Esophagus (tissue), 2 donors: ENCODE data around the gene CIZ1. TPM values are rescaled to one million over a fixed set of nuclear protein-coding genes. Genes with fewer than 3 reads are reported as not detected.

Experiments used
- H3K27ac ChIP-seq, 2 donors: one replicate each; pipeline ENCODE4 v1.5.1; 2013; ENCODE audit warnings: low read depth in 2 of 2, mild to moderate bottlenecking in 2 of 2, inconsistent platforms in 1 of 2, low read length in 1 of 2, moderate library complexity in 1 of 2
- H3K27me3 ChIP-seq, 2 donors: one replicate each; pipeline ENCODE4 v1.6.1; 2013; ENCODE audit warnings: low read length in 2 of 2, control low read depth in 1 of 2, mild to moderate bottlenecking in 1 of 2; ENCODE audit not compliant: insufficient read depth in 2 of 2, control insufficient read depth in 1 of 2
- H3K36me3 ChIP-seq, 2 donors: one replicate each; pipeline ENCODE4 v1.6.1; 2013; ENCODE audit warnings: low read length in 1 of 2; ENCODE audit not compliant: control insufficient read depth in 2 of 2, insufficient read depth in 2 of 2
- H3K4me1 ChIP-seq, 2 donors: one replicate each; pipeline ENCODE4 v1.6.1; 2013; ENCODE audit warnings: low read length in 1 of 2; ENCODE audit not compliant: control insufficient read depth in 2 of 2, insufficient read depth in 2 of 2
- H3K4me3 ChIP-seq, 2 donors: one replicate each; pipeline ENCODE4 v1.5.1; 2013; ENCODE audit warnings: low read length in 2 of 2, mild to moderate bottlenecking in 2 of 2, low read depth in 1 of 2, moderate library complexity in 1 of 2
- H3K9me3 ChIP-seq, 2 donors: one replicate each; pipeline ENCODE4 v1.6.1; 2013; ENCODE audit warnings: mild to moderate bottlenecking in 2 of 2, low read depth in 1 of 2, low read length in 1 of 2, moderate library complexity in 1 of 2; ENCODE audit not compliant: control insufficient read depth in 2 of 2, insufficient read depth in 1 of 2
- WGBS, 2 donors: extraction: QIAGEN DNeasy Blood & Tissue Kit; methylation state at CpG; one replicate each; pipeline ENCODE4 v1.1.7; 2013; 5-methylcytosine and 5-hydroxymethylcytosine counted together
- polyA plus RNA-seq, 2 donors: library from polyadenylated mRNA; stranded (reverse); fragments of 200-250 nt; gene quantifications; one replicate each; pipeline ENCODE4 v1.2.3, GENCODE V29; 2013
- donor health status: healthy with polysubstance abuse.
- donor health status: Bipolar disorder and iron deficiency.

The CIZ1 gene
- polyA plus RNA-seq, 2 donors: 39.8 to 39.9 TPM

DNA sequence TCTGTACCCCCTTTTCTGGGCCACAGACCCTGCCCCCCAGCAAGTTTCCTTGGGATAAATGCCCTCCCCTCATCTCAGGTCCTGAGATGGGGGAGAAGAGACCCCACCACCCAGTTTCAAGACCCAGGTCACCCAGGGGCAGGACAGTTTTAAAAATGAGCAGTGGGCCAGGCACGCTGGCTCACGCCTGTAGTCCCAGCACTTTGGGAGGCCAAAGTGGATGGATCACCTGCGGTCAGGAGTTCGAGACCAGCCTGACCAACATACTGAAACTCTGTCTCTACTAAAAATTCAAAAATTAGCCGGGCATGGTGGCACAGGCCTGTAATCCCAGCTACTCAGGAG lies 69.9 kb downstream of the CIZ1 start:
- H3K27me3 ChIP-seq: no peaks in the 10 kb centered on the region
- H3K36me3 ChIP-seq: peaks cover 6 to 39% of the 10 kb centered on the region in 2 donors
- no peaks in the 10 kb centered on the region for H3K9me3 ChIP-seq
- H3K4me3 ChIP-seq: no peak overlapping the region
- 94 to 96% methylated on average over 5 of the region's 5 CpGs for WGBS, 2 donors
- H3K4me1 ChIP-seq: peaks cover 0 to 8% of the 10 kb centered on the region in 2 donors
- H3K27ac ChIP-seq: no peak overlapping the region

DNA sequence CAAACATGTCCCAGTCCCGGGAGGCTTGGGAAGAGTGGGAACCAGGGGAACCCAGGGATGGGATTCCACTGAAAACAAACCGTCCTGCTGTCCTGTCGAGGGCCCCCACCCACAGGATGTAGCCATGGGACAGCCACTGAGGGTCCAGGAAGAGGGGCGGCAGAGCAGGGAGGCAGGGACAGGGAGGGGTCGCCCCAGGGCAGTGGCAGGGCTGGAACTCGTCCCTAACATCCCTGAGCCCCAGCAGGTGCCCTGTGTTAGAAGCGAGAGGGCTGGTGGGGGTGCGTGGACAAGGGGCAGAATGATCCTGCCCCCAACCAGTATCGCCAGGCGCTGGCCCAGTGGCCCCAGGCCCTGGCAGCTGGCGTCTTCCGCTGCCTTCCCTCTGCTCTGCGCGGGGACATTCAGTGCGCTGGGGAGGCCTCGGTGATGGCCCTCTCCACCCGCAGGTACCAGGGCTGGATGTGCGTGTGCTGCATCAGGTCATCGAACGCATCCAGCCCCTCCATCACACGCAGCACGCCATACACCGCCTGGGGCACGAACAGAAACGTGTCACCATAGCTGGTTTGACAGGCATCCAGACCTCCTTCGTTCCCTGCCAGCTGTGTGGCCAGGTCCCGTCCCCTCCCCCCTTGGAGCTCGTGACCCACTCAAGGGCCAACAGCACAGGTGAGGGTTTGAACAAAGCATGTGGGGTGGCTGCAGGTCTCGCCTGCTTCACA lies 70.5 kb downstream of the CIZ1 start:
- no peaks in the 10 kb centered on the region for H3K9me3 ChIP-seq
- WGBS, 2 donors: 77 to 82% methylated on average over 29 of the region's 29 CpGs
- H3K4me3 ChIP-seq: no peak overlapping the region
- peaks cover 6 to 39% of the 10 kb centered on the region in 2 donors for H3K36me3 ChIP-seq
- peaks cover 0 to 5% of the 10 kb centered on the region in 2 donors for H3K4me1 ChIP-seq
- no peaks in the 10 kb centered on the region for H3K27me3 ChIP-seq
- H3K27ac ChIP-seq: no peak overlapping the region

DNA sequence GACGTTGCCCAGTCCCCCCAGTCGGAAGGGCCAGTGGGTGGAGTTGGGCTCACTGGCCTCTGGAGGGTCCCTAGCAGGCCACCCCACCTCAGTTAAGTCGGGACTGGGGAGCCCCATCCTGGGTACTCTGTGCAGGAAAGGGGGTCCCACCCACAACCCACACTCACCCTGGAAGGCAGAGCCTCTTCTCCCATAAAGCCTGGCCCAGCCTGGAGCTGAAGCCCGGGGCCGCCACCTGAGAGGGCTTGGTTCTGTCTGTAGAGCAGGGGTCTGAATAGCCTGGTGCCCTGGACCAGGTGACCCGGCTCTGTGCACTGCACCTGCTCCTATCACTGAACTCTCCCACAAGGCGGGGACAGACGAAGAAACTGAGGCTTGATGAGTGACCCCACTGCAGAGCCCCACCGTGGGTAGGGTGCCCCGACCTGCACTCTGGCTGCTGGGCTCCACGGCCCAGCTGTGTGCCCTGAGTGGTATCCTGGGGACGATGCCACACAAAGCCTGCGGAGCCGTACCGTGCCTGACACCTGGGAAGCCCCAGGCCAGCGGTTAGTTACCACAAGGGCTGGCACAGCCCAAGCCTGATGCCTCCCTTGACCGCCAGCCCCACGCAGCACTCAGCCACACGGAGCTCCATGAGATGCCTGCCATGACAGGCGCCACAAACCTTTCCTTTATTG lies 71.2 kb downstream of the CIZ1 start:
- Histone ChIP-seq H3K27ac (no peak overlapping the region), H3K4me1 (peaks cover 0 to 2% of the 10 kb centered on the region in 2 donors), H3K4me3 (no peak overlapping the region), H3K36me3 (peaks cover 6 to 37% of the 10 kb centered on the region in 2 donors), H3K27me3 (no peaks in the 10 kb centered on the region), H3K9me3 (no peaks in the 10 kb centered on the region)
- 78 to 81% methylated on average over 20 of the region's 20 CpGs for WGBS, 2 donors

DNA sequence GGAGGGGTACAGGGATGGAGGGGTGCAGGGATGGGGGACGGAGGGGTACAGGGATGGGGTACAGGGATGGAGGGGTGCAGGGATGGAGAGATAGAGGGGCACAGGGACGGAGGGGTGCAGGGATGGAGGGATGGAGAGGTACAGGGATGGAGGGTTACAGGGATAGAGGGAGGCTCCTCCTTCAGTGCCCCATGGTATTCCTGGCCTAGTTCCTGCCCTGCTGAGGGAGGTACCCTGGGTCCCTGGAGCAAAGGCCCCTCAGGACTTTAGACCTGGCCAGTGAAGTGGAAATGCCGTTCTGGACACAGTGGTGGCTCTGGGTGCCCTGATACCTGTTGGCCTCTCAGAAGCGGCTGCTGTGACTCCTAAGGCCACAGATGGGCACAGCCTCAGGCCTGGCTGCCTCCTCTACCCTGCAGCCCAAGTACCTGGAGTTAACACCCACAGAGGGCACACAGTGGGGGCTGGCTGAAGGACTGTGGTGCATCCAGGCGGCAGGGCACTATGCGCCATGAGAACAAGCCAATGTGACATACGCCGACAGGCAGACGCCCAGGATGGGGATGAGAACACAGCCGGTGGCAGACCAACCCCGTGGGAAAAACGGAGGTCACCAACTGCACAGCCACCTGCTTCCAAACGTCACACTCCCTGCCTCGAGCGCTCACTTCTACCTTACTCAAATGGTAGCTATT lies 72.3 kb downstream of the CIZ1 start:
- no peak overlapping the region for H3K27ac ChIP-seq
- H3K9me3 ChIP-seq: no peaks in the 10 kb centered on the region
- H3K4me1 ChIP-seq: no peaks in the 10 kb centered on the region
- peaks cover 6 to 32% of the 10 kb centered on the region in 2 donors for H3K36me3 ChIP-seq
- no peak overlapping the region for H3K4me3 ChIP-seq
- H3K27me3 ChIP-seq: no peaks in the 10 kb centered on the region
- WGBS, 2 donors: 65 to 70% methylated on average over 14 to 15 of the region's 15 CpGs

DNA sequence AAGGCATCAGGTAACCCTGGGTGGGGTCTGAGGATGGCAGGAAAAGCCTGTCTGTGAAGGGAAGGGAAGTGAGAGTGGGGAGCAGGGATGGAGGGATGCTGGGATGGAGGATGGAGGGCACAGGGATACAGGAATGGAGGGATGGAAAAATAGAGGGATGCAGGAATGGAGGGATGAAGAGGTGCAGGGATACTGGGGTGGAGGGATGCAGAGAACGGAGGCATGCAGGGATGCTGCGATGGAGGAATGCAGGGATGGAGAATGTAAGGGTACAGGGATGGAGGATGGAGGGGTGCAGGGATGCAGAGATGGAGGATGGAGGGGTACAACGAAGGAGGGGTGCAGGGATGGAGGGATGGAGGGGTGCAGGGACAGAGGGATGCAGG lies 72.9 kb downstream of the CIZ1 start:
- Histone ChIP-seq H3K4me1 (no peaks in the 10 kb centered on the region), H3K27ac (no peak overlapping the region), H3K27me3 (no peaks in the 10 kb centered on the region), H3K4me3 (no peak overlapping the region), H3K36me3 (peaks cover 6 to 34% of the 10 kb centered on the region in 2 donors), H3K9me3 (peaks cover 0 to 3% of the 10 kb centered on the region in 2 donors)
- WGBS, 2 donors: 45 to 55% methylated on average over 3 of the region's 3 CpGs

DNA sequence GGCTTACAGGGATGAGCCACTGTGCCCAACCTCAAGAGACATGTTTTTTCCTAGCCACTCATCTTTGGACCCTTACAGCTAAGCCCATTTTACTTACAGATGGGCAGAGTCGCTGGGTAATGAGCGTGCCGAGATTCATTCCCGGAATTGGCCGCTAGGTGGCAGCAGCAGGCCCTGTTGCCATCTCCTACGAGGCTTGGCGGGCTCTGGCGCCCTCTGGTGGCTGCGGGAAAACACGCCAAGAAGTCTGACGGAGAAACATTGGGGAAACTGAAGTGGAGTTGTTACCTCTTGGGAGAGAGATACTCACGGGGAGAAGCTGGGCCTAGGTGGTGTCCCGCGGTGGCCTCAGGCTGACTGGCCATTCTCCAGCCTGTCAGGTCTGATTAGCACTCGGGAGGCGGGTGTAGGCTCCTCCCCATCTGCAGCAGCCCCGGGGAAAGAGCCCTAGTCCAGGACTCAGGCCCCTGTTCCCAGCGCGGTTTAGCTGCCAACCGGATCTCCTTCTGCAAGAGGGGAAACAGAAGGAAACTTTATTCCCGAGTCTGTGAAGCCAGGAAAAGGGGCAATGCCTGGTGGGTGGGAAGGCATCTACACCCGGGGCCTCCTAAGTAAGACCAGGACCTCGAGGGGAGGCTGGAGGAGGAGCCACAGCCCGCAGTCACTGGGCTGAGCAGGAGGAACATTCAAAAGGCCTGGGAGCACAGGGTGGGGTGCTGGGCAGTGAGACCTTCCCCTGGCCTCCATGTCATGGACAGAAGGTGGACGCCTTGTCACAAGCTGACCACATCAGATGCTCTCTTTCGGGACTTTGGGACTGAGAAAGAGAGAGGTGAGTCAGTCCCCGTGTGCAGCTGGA lies 73.5 kb downstream of the CIZ1 start:
- peak overlapping the region in 1 of 2 donors; percentile 35 for H3K27ac ChIP-seq
- WGBS, 2 donors: 12 to 16% methylated on average over 27 of the region's 27 CpGs

DNA sequence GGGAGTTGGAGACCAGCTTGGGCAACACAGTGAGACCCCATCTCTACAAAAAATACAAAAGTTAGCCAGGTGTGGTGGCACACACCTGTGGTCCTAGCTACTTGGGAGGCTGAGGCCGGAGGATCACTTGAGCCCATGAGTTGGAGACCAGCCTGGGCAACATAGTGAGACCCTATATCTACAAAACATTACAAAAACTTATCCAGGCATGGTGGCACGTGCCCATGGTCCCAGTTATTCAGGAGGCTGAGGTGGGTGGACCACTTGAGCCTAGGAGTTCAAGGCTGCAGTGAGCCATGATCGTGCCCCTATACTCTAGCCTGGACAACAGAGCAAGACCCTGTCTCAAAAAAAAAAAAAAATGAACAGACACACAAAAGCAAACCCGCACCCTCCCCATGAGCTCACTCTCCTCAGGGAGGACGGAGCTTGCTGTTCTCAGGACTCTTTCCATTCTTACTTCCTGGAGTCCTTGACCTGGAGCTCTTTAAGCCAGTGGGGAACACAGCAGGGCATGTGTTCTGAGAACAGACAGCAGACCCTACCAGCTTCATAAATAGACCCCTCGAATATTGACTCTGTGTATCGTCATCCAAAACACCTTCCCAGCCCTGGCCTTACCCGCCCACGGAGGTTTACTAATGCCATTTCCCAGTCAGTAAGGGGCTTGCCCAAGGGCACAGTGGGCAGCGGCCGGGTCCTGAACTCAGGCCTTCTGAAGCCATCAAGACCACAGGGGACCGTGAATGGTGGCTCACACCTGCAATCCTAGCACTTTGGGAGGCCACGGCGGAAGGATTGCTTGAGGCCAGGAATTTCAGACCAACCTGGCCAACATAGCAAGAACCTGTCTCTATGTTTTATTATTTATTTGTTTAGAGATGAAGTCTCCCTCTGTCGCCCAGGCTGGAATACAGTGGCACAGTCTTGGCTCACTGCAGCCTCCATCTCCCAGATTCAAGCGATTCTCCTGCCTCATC lies 75.0 kb downstream of the CIZ1 start:
- no peaks in the 10 kb centered on the region for H3K4me1 ChIP-seq
- no peak overlapping the region for H3K27ac ChIP-seq
- H3K27me3 ChIP-seq: no peaks in the 10 kb centered on the region
- WGBS, 2 donors: 86 to 87% methylated on average over 16 of the region's 16 CpGs
- peaks cover 0 to 4% of the 10 kb centered on the region in 2 donors for H3K9me3 ChIP-seq
- H3K36me3 ChIP-seq: peaks cover 0 to 23% of the 10 kb centered on the region in 2 donors
- H3K4me3 ChIP-seq: no peak overlapping the region

More for the DNA sequence above, 73.5 kb downstream of the CIZ1 start:
- Histone ChIP-seq H3K4me3 (no peak overlapping the region), H3K36me3 (peaks cover 5 to 33% of the 10 kb centered on the region in 2 donors), H3K4me1 (no peaks in the 10 kb centered on the region), H3K9me3 (peaks cover 0 to 4% of the 10 kb centered on the region in 2 donors), H3K27me3 (no peaks in the 10 kb centered on the region)
